Gastroesophageal sphincter (tissue), 3 donors: ENCODE measurements around the gene FMNL1.

Experiments
- POLR2A ChIP-seq, 2 donors: fragments of 450-650 bp; IDR thresholded peaks; one replicate each; pipeline ENCODE4 v1.6.1; 2017; ENCODE audit warnings: antibody characterized with exemption in 2 of 2, mild to moderate bottlenecking in 2 of 2, moderate library complexity in 1 of 2
- POLR2AphosphoS5 ChIP-seq: sonication (generic); formaldehyde crosslinking; IDR thresholded peaks from one replicate; pipeline ENCODE4 v1.6.1; 2017; ENCODE audit warnings: antibody characterized with exemption
- TF ChIP-seq, protein P1 (sequence below), 4 experiments: fragments of 200-600 bp in 2 of 4; fragments of 450-650 bp in 2 of 4; sonication (generic) in 1 of 4; IDR thresholded peaks; one replicate each; pipeline ENCODE4 v1.5.1; 2017 to 2019; ENCODE audit warnings: antibody characterized with exemption in 4 of 4, mild to moderate bottlenecking in 2 of 4, moderate library complexity in 2 of 4

GRCh38 chr17:45273551-45273957 is 51.9 kb downstream of the FMNL1 start:
- TF ChIP-seq, protein P1, sequence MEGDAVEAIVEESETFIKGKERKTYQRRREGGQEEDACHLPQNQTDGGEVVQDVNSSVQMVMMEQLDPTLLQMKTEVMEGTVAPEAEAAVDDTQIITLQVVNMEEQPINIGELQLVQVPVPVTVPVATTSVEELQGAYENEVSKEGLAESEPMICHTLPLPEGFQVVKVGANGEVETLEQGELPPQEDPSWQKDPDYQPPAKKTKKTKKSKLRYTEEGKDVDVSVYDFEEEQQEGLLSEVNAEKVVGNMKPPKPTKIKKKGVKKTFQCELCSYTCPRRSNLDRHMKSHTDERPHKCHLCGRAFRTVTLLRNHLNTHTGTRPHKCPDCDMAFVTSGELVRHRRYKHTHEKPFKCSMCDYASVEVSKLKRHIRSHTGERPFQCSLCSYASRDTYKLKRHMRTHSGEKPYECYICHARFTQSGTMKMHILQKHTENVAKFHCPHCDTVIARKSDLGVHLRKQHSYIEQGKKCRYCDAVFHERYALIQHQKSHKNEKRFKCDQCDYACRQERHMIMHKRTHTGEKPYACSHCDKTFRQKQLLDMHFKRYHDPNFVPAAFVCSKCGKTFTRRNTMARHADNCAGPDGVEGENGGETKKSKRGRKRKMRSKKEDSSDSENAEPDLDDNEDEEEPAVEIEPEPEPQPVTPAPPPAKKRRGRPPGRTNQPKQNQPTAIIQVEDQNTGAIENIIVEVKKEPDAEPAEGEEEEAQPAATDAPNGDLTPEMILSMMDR (IDR thresholded peaks at IDR 0.05): no peak
- peak; percentile 15 for TF ChIP-seq POLR2AphosphoS5
- no peak for TF ChIP-seq POLR2A (IDR thresholded peaks at IDR 0.05)
